B cell (primary cell): ENCODE data around the gene PARP15. TPM values are rescaled to one million over a fixed set of nuclear protein-coding genes. Genes with fewer than 3 reads are reported as not detected.

ENCODE experiments used
- ATAC-seq: fragments of 200-7000 bp; cut with Tn5 transposase; one replicate; pipeline ENCODE4 v1.10.0; 2021; ENCODE audit warnings: low read depth, mild to moderate bottlenecking, moderate number of reproducible peaks, moderate library complexity
- CTCF ChIA-PET: fragments of 350-600 bp; sonication (Branson Sonifier 250); formaldehyde crosslinking; loops from one replicate; lab custom pipeline; 2021; ENCODE audit warnings: antibody characterized with exemption, inconsistent platforms; lab: Charles Lee
- POLR2A ChIA-PET: fragments of 350-600 bp; sonication (Branson Sonifier 250); formaldehyde crosslinking; loops from one replicate; lab custom pipeline; 2021; ENCODE audit warnings: antibody characterized with exemption; lab: Charles Lee
- DNase-seq: peaks from one replicate; pipeline ENCODE4 v3.0.0; 2013
- H2AFZ ChIP-seq: 2 replicates; pipeline ENCODE4 v1.6.1; 2012; ENCODE audit warnings: mild to moderate bottlenecking, low read depth, low read length; ENCODE audit not compliant: insufficient read depth, poor library complexity, severe bottlenecking
- H3K27ac ChIP-seq, 2 donors: 1 replicate in 1 of 2; 2 replicates in 1 of 2; pipeline ENCODE4 v1.5.1; 2012 to 2013; ENCODE audit warnings: low read length in 2 of 2, mild to moderate bottlenecking in 2 of 2, moderate library complexity in 1 of 2
- H3K27me3 ChIP-seq, 4 experiments: fragments of 200-600 bp in 1 of 4; sonication (generic) in 1 of 4; replicated peaks in 1 of 4; 1 replicate in 2 of 4; 2 replicates in 2 of 4; pipeline versions ENCODE4 v1.6.1 to v1.7.0; 2013 to 2016; ENCODE audit warnings: low read length in 3 of 4, mild to moderate bottlenecking in 2 of 4, mixed read lengths in 1 of 4, moderate library complexity in 1 of 4; ENCODE audit not compliant: insufficient read depth in 4 of 4, control insufficient read depth in 3 of 4; ENCODE audit errors: control extremely low read depth in 1 of 4
- H3K36me3 ChIP-seq, 2 experiments: replicated peaks in 1 of 2; 1 replicate in 1 of 2; 2 replicates in 1 of 2; pipeline versions ENCODE4 v1.6.1 to v1.7.1; 2013; ENCODE audit warnings: low read length in 1 of 2; ENCODE audit not compliant: insufficient read depth in 2 of 2, control insufficient read depth in 1 of 2; ENCODE audit errors: control extremely low read depth in 1 of 2, extremely low read depth in 1 of 2
- H3K4me1 ChIP-seq, 2 donors: fragments of 200-600 bp in 1 of 2; sonication (generic) in 1 of 2; 1 replicate in 1 of 2; 2 replicates in 1 of 2; pipeline versions ENCODE4 v1.5.1 to v1.6.1; 2013 to 2017; ENCODE audit warnings: low read length in 2 of 2; ENCODE audit not compliant: control insufficient read depth in 2 of 2, insufficient read depth in 2 of 2
- H3K4me2 ChIP-seq: replicated peaks from 2 replicates; pipeline ENCODE3; 2012; ENCODE audit warnings: mild to moderate bottlenecking, low read depth, low read length; ENCODE audit not compliant: poor library complexity, severe bottlenecking
- H3K4me3 ChIP-seq, 5 experiments: fragments of 200-600 bp in 1 of 5; sonication (generic) in 1 of 5; 1 replicate in 3 of 5; 2 replicates in 2 of 5; pipeline versions ENCODE4 v1.5.1 to v1.7.0; 2011 to 2016; ENCODE audit warnings: low read length in 4 of 5, mild to moderate bottlenecking in 4 of 5, low read depth in 2 of 5, control low read depth in 1 of 5, moderate library complexity in 1 of 5; ENCODE audit not compliant: insufficient read depth in 1 of 5; ENCODE audit errors: control extremely low read depth in 1 of 5, extremely low read depth in 1 of 5
- H3K79me2 ChIP-seq: fragments of 200-600 bp; sonication (generic); one replicate; pipeline ENCODE4 v1.6.0; 2016; ENCODE audit warnings: low read length; ENCODE audit not compliant: control insufficient read depth, insufficient read depth
- H3K9ac ChIP-seq: fragments of 200-600 bp; sonication (generic); 2 replicates; pipeline ENCODE4 v1.6.1; 2017; ENCODE audit warnings: mild to moderate bottlenecking, low read length, moderate library complexity
- H3K9me3 ChIP-seq, 3 donors: one replicate each; pipeline versions ENCODE4 v1.6.1 to v1.7.1; 2013; ENCODE audit warnings: low read length in 2 of 3; ENCODE audit not compliant: control insufficient read depth in 2 of 3, insufficient read depth in 1 of 3; ENCODE audit errors: control extremely low read depth in 1 of 3
- H4K20me1 ChIP-seq: 2 replicates; pipeline ENCODE4 v1.6.0; 2012; ENCODE audit warnings: mild to moderate bottlenecking, low read length; ENCODE audit not compliant: insufficient read depth, control insufficient read depth, poor library complexity, severe bottlenecking
- H3K27ac Mint-ChIP-seq: one replicate; pipeline ENCODE4 v1.8.0; 2021; ENCODE audit warnings: mixed read lengths
- H3K27me3 Mint-ChIP-seq: one replicate; pipeline ENCODE4 v1.8.0; 2021; ENCODE audit warnings: mixed read lengths
- H3K4me1 Mint-ChIP-seq: one replicate; pipeline ENCODE4 v1.8.0; 2021; ENCODE audit warnings: mixed read lengths
- H3K4me3 Mint-ChIP-seq: one replicate; pipeline ENCODE4 v1.8.0; 2021; ENCODE audit warnings: mixed read lengths
- H3K9me3 Mint-ChIP-seq: one replicate; pipeline ENCODE4 v1.8.0; 2022; ENCODE audit warnings: mixed read lengths; ENCODE audit not compliant: insufficient read depth
- CTCF ChIP-seq: fragments of 200-600 bp; IDR thresholded peaks from one replicate; pipeline ENCODE4 v1.8.0; 2022; ENCODE audit warnings: antibody characterized with exemption, mild to moderate bottlenecking
- EZH2 ChIP-seq: IDR thresholded peaks from 2 replicates; pipeline ENCODE4 v1.6.1; 2012; ENCODE audit warnings: borderline replicate concordance, low read depth, mild to moderate bottlenecking, moderate library complexity, low read length; ENCODE audit not compliant: insufficient read depth, poor library complexity, severe bottlenecking
- WGBS: methylation state at CpG from one replicate; pipeline ENCODE4 v1.1.5; 2013; ENCODE audit warnings: missing lambda C conversion rate; ENCODE audit not compliant: insufficient coverage; 5-methylcytosine and 5-hydroxymethylcytosine counted together
- intact Hi-C: fragments of 100-400 bp; cut with micrococcal nuclease; formaldehyde crosslinking; loops from one replicate; pipeline ENCODE4 v1.10.0; 2022
- polyA plus RNA-seq: library from polyadenylated mRNA; depleted of rRNA; stranded (reverse); fragments of >200 nt; gene quantifications from 2 replicates; pipeline ENCODE4 v1.2.3, GENCODE V29; 2012
- total RNA-seq, 2 donors: library from RNA; stranded (reverse); fragments of 120-200 nt in 1 of 2; gene quantifications; 1 replicate in 1 of 2; 2 replicates in 1 of 2; pipeline versions ENCODE4 v1.2.3 to v1.2.4, GENCODE V29; 2013 to 2022

The PARP15 gene
- total and polyA plus RNA-seq, 2 donors (not counting 1 experiment from before 2014, with no cell fraction given), result 172 to 307 TPM

GRCh38 chr3:122535964-122536631 lies 41.4 kb upstream of the PARP15 start:
- WGBS, result 100% methylated on average over 2 of the region's 6 CpGs
- Histone ChIP-seq H3K9ac (no peak overlapping the region), H3K36me3 (peaks cover 32 to 86% of the 10 kb centered on the region in 2 experiments), H2AFZ (no peak overlapping the region), H3K9me3 (no peaks in the 10 kb centered on the region), H3K4me3 (no peak overlapping the region), H4K20me1 (no peaks in the 10 kb centered on the region), H3K27ac (no peak overlapping the region), H3K4me2 (no peak overlapping the region), H3K79me2 (no peaks in the 10 kb centered on the region), H3K4me1 (no peaks in the 10 kb centered on the region), H3K27me3 (no peaks in the 10 kb centered on the region)
- Mint-ChIP-seq H3K4me3 (no peak overlapping the region), H3K9me3 (no peaks in the 10 kb centered on the region), H3K4me1 (no peaks in the 10 kb centered on the region), H3K27ac (no peak overlapping the region), H3K27me3 (no peaks in the 10 kb centered on the region)
- intact Hi-C loops, result no loop called here
- ATAC-seq, result no peak
- TF ChIP-seq CTCF (no peak), EZH2 (no peak)
- DNase-seq, result no peak
- ChIA-PET POLR2A (no interaction called here), CTCF (interaction anchor here (0.7 kb wide), 1 partner anchor 154 kb away, joined by 3 read pairs; no protein-coding TSS in a partner anchor)

GRCh38 chr3:122536632-122537001 lies 40.8 kb upstream of the PARP15 start:
- ATAC-seq (no peak), DNase-seq (no peak)
- H3K79me2 ChIP-seq, result no peaks in the 10 kb centered on the region
- H3K27ac ChIP-seq, result no peak overlapping the region
- no peaks in the 10 kb centered on the region for H3K9me3 ChIP-seq
- no peak overlapping the region for H3K4me3 ChIP-seq
- H3K4me1 ChIP-seq, result no peaks in the 10 kb centered on the region
- Mint-ChIP-seq H3K4me3 (no peak overlapping the region), H3K9me3 (no peaks in the 10 kb centered on the region), H3K4me1 (no peaks in the 10 kb centered on the region), H3K27me3 (no peaks in the 10 kb centered on the region), H3K27ac (no peak overlapping the region)
- TF ChIP-seq EZH2 (no peak), CTCF (no peak)
- ChIA-PET POLR2A (no interaction called here), CTCF (no interaction called here)
- intact Hi-C loops, result no loop called here
- no peak overlapping the region for H3K4me2 ChIP-seq
- H2AFZ ChIP-seq, result no peak overlapping the region
- no peak overlapping the region for H3K9ac ChIP-seq
- no peaks in the 10 kb centered on the region for H3K27me3 ChIP-seq
- H3K36me3 ChIP-seq, result peaks cover 32 to 87% of the 10 kb centered on the region in 2 experiments
- WGBS, result 93% methylated on average over 3 of the region's 3 CpGs
- H4K20me1 ChIP-seq, result no peaks in the 10 kb centered on the region
